Neural progenitor cell (in vitro differentiated cells): Measurements from ENCODE around the gene HIVEP1. TPM values are rescaled to one million over a fixed set of nuclear protein-coding genes. Genes with fewer than 3 reads are reported as not detected.

ENCODE experiments used
- DNase-seq: peaks from one replicate; pipeline ENCODE4 v3.0.0-alpha.2; 2016; ENCODE audit warnings: low spot score
- H2AFZ ChIP-seq: fragments of 200-600 bp; sonication (generic); replicated peaks from 2 replicates; pipeline ENCODE4 v1.6.1; 2016; ENCODE audit warnings: antibody characterized with exemption
- H3F3A ChIP-seq: fragments of 200-600 bp; sonication (generic); 2 replicates; pipeline ENCODE4 v1.6.1; 2016; ENCODE audit warnings: antibody characterized with exemption, low read depth
- H3K27ac ChIP-seq: fragments of 200-600 bp; sonication (generic); 2 replicates; pipeline ENCODE4 v1.5.1; 2016; ENCODE audit warnings: mild to moderate bottlenecking
- H3K27me3 ChIP-seq: fragments of 200-600 bp; sonication (generic); 2 replicates; pipeline ENCODE4 v1.6.1; 2016; ENCODE audit warnings: mild to moderate bottlenecking, moderate library complexity
- H3K36me3 ChIP-seq: fragments of 200-600 bp; sonication (generic); 2 replicates; pipeline ENCODE4 v1.5.1; 2016
- H3K4me1 ChIP-seq: fragments of 200-600 bp; sonication (generic); 2 replicates; pipeline ENCODE4 v1.6.1; 2016; ENCODE audit warnings: mixed run types
- H3K4me2 ChIP-seq: fragments of 200-600 bp; sonication (generic); 2 replicates; pipeline ENCODE4 v1.6.1; 2016
- H3K4me3 ChIP-seq: fragments of 200-600 bp; sonication (generic); 2 replicates; pipeline ENCODE4 v1.5.1; 2016
- H3K79me2 ChIP-seq: fragments of 200-600 bp; sonication (generic); 2 replicates; pipeline ENCODE4 v1.6.1; 2016; ENCODE audit warnings: low read depth
- H3K9ac ChIP-seq: fragments of 200-600 bp; sonication (generic); 2 replicates; pipeline ENCODE4 v1.6.1; 2016
- H3K9me3 ChIP-seq: fragments of 200-600 bp; sonication (generic); 2 replicates; pipeline ENCODE4 v1.5.1; 2016; ENCODE audit warnings: low read depth
- H4K20me1 ChIP-seq: fragments of 200-600 bp; sonication (generic); 2 replicates; pipeline ENCODE4 v1.6.1; 2016; ENCODE audit warnings: low read depth
- H3K27ac Mint-ChIP-seq: 3 replicates; pipeline ENCODE4 v1.8.0; 2021; ENCODE audit warnings: mixed read lengths
- H3K27me3 Mint-ChIP-seq: 2 replicates; pipeline ENCODE4 v1.8.0; 2022; ENCODE audit warnings: low read depth, mild to moderate bottlenecking, inconsistent platforms, moderate library complexity, mixed read lengths; ENCODE audit not compliant: insufficient read depth
- H3K36me3 Mint-ChIP-seq: 3 replicates; pipeline ENCODE4 v1.8.0; 2021; ENCODE audit warnings: mixed read lengths
- H3K4me1 Mint-ChIP-seq: 3 replicates; pipeline ENCODE4 v1.8.0; 2021; ENCODE audit warnings: mixed read lengths
- H3K4me3 Mint-ChIP-seq: 3 replicates; pipeline ENCODE4 v1.8.0; 2021; ENCODE audit warnings: mild to moderate bottlenecking, moderate library complexity, mixed read lengths
- H3K9me3 Mint-ChIP-seq: 3 replicates; pipeline ENCODE4 v1.8.0; 2020; ENCODE audit warnings: mixed read lengths
- EZH2 ChIP-seq: fragments of 200-600 bp; sonication (generic); IDR thresholded peaks from 2 replicates; pipeline ENCODE4 v1.6.1; 2017; ENCODE audit warnings: antibody characterized with exemption, mild to moderate bottlenecking, moderate library complexity
- EZH2phosphoT487 ChIP-seq: fragments of 200-600 bp; sonication (generic); IDR thresholded peaks from 2 replicates; pipeline ENCODE4 v1.6.1; 2017; ENCODE audit warnings: antibody characterized with exemption
- total RNA-seq: library from RNA; depleted of rRNA; stranded (reverse); fragments of >200 nt; gene quantifications from 2 replicates; pipeline ENCODE4 v1.2.3, GENCODE V29; 2015; ENCODE audit warnings: low replicate concordance
- TF ChIP-seq, protein P1 (sequence below): fragments of 200-600 bp; sonication (generic); IDR thresholded peaks from 2 replicates; pipeline ENCODE4 v1.5.1; 2017; ENCODE audit warnings: antibody characterized with exemption, mild to moderate bottlenecking

The HIVEP1 gene
- total RNA-seq, 1 donor from 2014 or later: 23.3 TPM

DNA sequence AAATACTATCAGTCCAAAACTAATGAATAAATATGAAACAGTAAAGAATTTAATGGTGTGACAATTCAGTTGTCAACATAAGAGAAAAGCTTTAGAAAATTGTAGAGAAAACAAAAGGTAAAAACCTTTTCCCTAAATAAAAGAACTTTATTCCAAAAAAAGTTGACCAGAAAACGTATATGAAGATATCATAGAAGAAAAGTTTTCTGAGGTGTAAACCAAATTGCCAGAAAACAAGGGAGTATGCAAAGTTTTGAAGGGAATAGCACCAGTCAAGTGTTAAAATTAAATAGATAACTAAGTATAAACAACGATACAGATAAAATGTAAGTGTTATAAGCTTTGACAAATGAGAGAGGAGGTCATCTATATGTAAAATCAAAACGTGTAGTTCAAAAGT is 104.9 kb downstream of the HIVEP1 start:
- Histone ChIP-seq H3K4me3 (no peak overlapping the region), H3K27ac (no peak overlapping the region), H3K9me3 (no peaks in the 10 kb centered on the region), H2AFZ (no peak overlapping the region), H3K9ac (no peak overlapping the region), H3K4me1 (peaks cover 19% of the 10 kb centered on the region), H4K20me1 (no peaks in the 10 kb centered on the region), H3K27me3 (no peaks in the 10 kb centered on the region), H3K79me2 (peaks cover 14% of the 10 kb centered on the region), H3K4me2 (no peak overlapping the region), H3F3A (no peaks in the 10 kb centered on the region), H3K36me3 (peaks cover 18% of the 10 kb centered on the region)
- H3K27ac Mint-ChIP-seq: no peak overlapping the region
- H3K4me3 Mint-ChIP-seq: no peak overlapping the region
- no peaks in the 10 kb centered on the region for H3K27me3 Mint-ChIP-seq
- H3K36me3 Mint-ChIP-seq: peaks cover 55% of the 10 kb centered on the region
- DNase-seq: no peak
- peaks cover 15% of the 10 kb centered on the region for H3K9me3 Mint-ChIP-seq
- no peaks in the 10 kb centered on the region for H3K4me1 Mint-ChIP-seq
- TF ChIP-seq EZH2phosphoT487 (no peak), EZH2 (no peak)
- TF ChIP-seq, protein P1, sequence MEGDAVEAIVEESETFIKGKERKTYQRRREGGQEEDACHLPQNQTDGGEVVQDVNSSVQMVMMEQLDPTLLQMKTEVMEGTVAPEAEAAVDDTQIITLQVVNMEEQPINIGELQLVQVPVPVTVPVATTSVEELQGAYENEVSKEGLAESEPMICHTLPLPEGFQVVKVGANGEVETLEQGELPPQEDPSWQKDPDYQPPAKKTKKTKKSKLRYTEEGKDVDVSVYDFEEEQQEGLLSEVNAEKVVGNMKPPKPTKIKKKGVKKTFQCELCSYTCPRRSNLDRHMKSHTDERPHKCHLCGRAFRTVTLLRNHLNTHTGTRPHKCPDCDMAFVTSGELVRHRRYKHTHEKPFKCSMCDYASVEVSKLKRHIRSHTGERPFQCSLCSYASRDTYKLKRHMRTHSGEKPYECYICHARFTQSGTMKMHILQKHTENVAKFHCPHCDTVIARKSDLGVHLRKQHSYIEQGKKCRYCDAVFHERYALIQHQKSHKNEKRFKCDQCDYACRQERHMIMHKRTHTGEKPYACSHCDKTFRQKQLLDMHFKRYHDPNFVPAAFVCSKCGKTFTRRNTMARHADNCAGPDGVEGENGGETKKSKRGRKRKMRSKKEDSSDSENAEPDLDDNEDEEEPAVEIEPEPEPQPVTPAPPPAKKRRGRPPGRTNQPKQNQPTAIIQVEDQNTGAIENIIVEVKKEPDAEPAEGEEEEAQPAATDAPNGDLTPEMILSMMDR: no peak

DNA sequence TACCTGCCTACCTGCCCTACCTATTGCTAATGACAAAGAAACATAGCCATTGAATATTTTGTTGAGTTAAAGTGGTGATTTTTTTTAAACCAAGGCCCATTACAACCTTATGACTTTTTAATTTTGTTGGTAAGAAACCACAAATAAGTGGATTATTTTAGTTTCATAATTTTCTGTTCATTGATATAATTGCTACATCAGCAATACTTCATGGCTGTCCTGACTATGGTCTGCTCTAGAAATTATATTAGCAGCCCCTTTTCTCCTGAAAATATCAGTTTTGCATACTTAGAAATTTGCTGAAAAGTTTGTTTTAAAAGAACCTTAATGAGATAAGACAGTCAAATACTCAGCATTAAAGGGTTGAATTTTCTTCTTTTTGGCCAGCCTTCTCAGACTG is 106.5 kb downstream of the HIVEP1 start:
- H3K9me3 ChIP-seq: no peaks in the 10 kb centered on the region
- peaks cover 18% of the 10 kb centered on the region for H3K36me3 ChIP-seq
- TF ChIP-seq EZH2phosphoT487 (no peak), EZH2 (no peak)
- TF ChIP-seq, protein P1: no peak
- peaks cover 12% of the 10 kb centered on the region for H3K4me1 ChIP-seq
- no peak overlapping the region for H3K9ac ChIP-seq
- H3K36me3 Mint-ChIP-seq: peaks cover 56% of the 10 kb centered on the region
- no peaks in the 10 kb centered on the region for H3K27me3 ChIP-seq
- H3F3A ChIP-seq: no peaks in the 10 kb centered on the region
- peaks cover 15% of the 10 kb centered on the region for H3K9me3 Mint-ChIP-seq
- no peak for DNase-seq
- no peak overlapping the region for H3K4me2 ChIP-seq
- no peak overlapping the region for H3K4me3 ChIP-seq
- no peak overlapping the region for H3K27ac ChIP-seq
- no peaks in the 10 kb centered on the region for H3K4me1 Mint-ChIP-seq
- no peak overlapping the region for H3K27ac Mint-ChIP-seq
- H3K4me3 Mint-ChIP-seq: no peak overlapping the region
- no peak overlapping the region for H2AFZ ChIP-seq
- peaks cover 14% of the 10 kb centered on the region for H3K79me2 ChIP-seq
- no peaks in the 10 kb centered on the region for H3K27me3 Mint-ChIP-seq
- no peaks in the 10 kb centered on the region for H4K20me1 ChIP-seq

DNA sequence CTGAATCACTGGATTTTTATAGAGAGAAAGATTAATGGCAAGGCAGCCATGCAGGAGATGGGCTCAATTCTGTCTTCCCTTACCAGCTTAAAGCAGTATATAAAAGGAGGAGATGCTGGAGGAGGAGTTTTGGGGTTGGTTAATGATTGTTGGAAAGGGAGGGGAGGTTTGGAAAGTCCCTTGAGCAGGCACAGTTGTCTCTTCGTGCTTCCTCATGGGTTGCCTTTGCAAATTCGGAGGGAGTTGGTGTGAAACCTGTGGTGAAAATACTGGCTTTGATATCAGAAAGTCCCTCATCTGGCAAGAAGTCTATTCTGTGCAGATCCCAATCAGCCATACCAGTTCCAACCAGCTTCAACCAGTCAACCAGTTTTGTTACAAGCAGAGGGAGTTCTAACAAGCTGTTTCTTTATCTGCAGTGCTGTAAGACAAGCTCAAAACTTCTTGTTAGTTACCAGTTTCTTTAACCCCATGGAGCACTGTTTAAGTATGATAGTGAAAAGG is 107.0 kb downstream of the HIVEP1 start:
- Histone ChIP-seq H2AFZ (no peak overlapping the region), H3F3A (no peaks in the 10 kb centered on the region), H3K79me2 (peaks cover 14% of the 10 kb centered on the region), H3K9me3 (no peaks in the 10 kb centered on the region), H3K9ac (no peak overlapping the region), H3K27me3 (no peaks in the 10 kb centered on the region), H3K36me3 (peaks cover 18% of the 10 kb centered on the region), H3K4me1 (peaks cover 12% of the 10 kb centered on the region), H3K27ac (no peak overlapping the region), H3K4me3 (no peak overlapping the region), H3K4me2 (no peak overlapping the region), H4K20me1 (no peaks in the 10 kb centered on the region)
- no peak for DNase-seq
- Mint-ChIP-seq H3K27ac (no peak overlapping the region), H3K36me3 (peaks cover 58% of the 10 kb centered on the region), H3K27me3 (no peaks in the 10 kb centered on the region), H3K4me1 (no peaks in the 10 kb centered on the region), H3K4me3 (no peak overlapping the region), H3K9me3 (peaks cover 15% of the 10 kb centered on the region)
- TF ChIP-seq, protein P1: no peak
- TF ChIP-seq EZH2phosphoT487 (no peak), EZH2 (no peak)
